M059J (cell line): Measurements from ENCODE around the gene ACRV1. TPM values are rescaled to one million over a fixed set of nuclear protein-coding genes. Genes with fewer than 3 reads are reported as not detected.

Source experiments
- DNase-seq: peaks from one replicate; pipeline ENCODE4 v3.0.0-alpha.2; 2012; ENCODE audit warnings: low read depth
- total RNA-seq: library from RNA; depleted of rRNA; stranded (reverse); fragments of >200 nt; shearing (Covaris generic); gene quantifications from 2 replicates; pipeline ENCODE4 v1.2.3, GENCODE V29; 2014; rRNA removed

ACRV1 gene
- total RNA-seq, 1 experiment from 2014 or later: not detected

- no peak for DNase-seq
Measured at GRCh38 chr11:125649465-125650166, 31.0 kb downstream of the ACRV1 start.

- no peak for DNase-seq
Measured at GRCh38 chr11:125645871-125646270, 34.8 kb downstream of the ACRV1 start.

- no peak for DNase-seq
Measured at GRCh38 chr11:125638315-125638714, 42.3 kb downstream of the ACRV1 start.

GRCh38 chr11:125637840-125638239 is 42.8 kb downstream of the ACRV1 start:
- DNase-seq: no peak

- DNase-seq: peak; percentile 40
Measured at GRCh38 chr11:125627236-125627910, 53.3 kb downstream of the ACRV1 start.

GRCh38 chr11:125626288-125626950 is 54.2 kb downstream of the ACRV1 start:
- DNase-seq: peak; percentile 96

- DNase-seq: peak; percentile 90
Measured at GRCh38 chr11:125625630-125626287, 54.9 kb downstream of the ACRV1 start.

GRCh38 chr11:125625225-125625629 is 55.4 kb downstream of the ACRV1 start:
- DNase-seq: no peak

GRCh38 chr11:125624756-125625213 is 55.9 kb downstream of the ACRV1 start, which contains the start of gene CHEK1:
TSS of gene CHEK1 (plus strand) at chr11:125625163. CDS start at chr11:125626769, 1,606 bp downstream.
- peak; percentile 2 for DNase-seq

- DNase-seq: no peak
Measured at GRCh38 chr11:125623064-125623463, 57.6 kb downstream of the ACRV1 start.

- DNase-seq: peak; percentile 61
Measured at GRCh38 chr11:125621995-125622394, 58.7 kb downstream of the ACRV1 start.

Other genes starting within 250 kb of the ACRV1 start
- 1.2 and 1.6 TPM in 2 replicates for gene FEZ1, start 184.6 kb downstream of the ACRV1 start, total RNA-seq
- gene EI24, start 111.4 kb downstream of the ACRV1 start, total RNA-seq: 108 and 118 TPM in 2 replicates
- gene STT3A, start 88.0 kb downstream of the ACRV1 start, total RNA-seq: 421 and 482 TPM in 2 replicates
- 42.9 and 46.3 TPM in 2 replicates for gene CHEK1, start 55.7 kb downstream of the ACRV1 start, total RNA-seq
- not detected in 2 replicates for gene PATE1, start 65.4 kb upstream of the ACRV1 start, total RNA-seq
- gene PATE2, start 98.0 kb upstream of the ACRV1 start, total RNA-seq: not detected in 2 replicates
- not detected in 2 replicates for gene PATE3, start 107.3 kb upstream of the ACRV1 start, total RNA-seq
- not detected in 2 replicates for gene PATE4, start 152.5 kb upstream of the ACRV1 start, total RNA-seq
- 7.1 and 7.7 TPM in 2 replicates for gene HYLS1, start 206.8 kb upstream of the ACRV1 start, total RNA-seq
- 18.6 and 30.0 TPM in 2 replicates for gene PUS3, start 222.4 kb upstream of the ACRV1 start, total RNA-seq
- gene DDX25, start 223.7 kb upstream of the ACRV1 start, total RNA-seq: not detected in 2 replicates